Liver (tissue), 3 donors: ENCODE results near the gene INTS6L.

ENCODE experiments used
- CTCF ChIP-seq: fragments of 150-350 bp; IDR thresholded peaks from 2 replicates; pipeline ENCODE4 v1.5.1; 2017; ENCODE audit warnings: improper control_type of control experiment, low read depth, low read length; ENCODE audit not compliant: missing input control
- FOXA1 ChIP-seq: IDR thresholded peaks from 2 replicates; pipeline ENCODE4 v1.6.1; 2016; ENCODE audit warnings: antibody characterized with exemption
- GABPA ChIP-seq, 2 donors: IDR thresholded peaks in 1 of 2; conservative IDR thresholded peaks in 1 of 2; 2 replicates each; pipeline ENCODE4 v1.6.1; 2016; ENCODE audit warnings: antibody characterized with exemption in 2 of 2, mild to moderate bottlenecking in 1 of 2, moderate library complexity in 1 of 2
- JUND ChIP-seq, 2 donors: IDR thresholded peaks; 2 replicates each; pipeline ENCODE4 v1.6.1; 2016; ENCODE audit warnings: antibody characterized with exemption in 2 of 2
- MAX ChIP-seq: IDR thresholded peaks from 2 replicates; pipeline ENCODE4 v1.6.1; 2016; ENCODE audit warnings: antibody characterized with exemption
- RAD21 ChIP-seq, 2 donors: IDR thresholded peaks; 2 replicates each; pipeline ENCODE4 v1.6.1; 2016; ENCODE audit warnings: antibody characterized with exemption in 2 of 2, mild to moderate bottlenecking in 2 of 2
- REST ChIP-seq: IDR thresholded peaks from 2 replicates; pipeline ENCODE4 v1.6.1; 2016; ENCODE audit warnings: antibody characterized with exemption, mild to moderate bottlenecking
- RXRA ChIP-seq, 2 donors: IDR thresholded peaks; 2 replicates each; pipeline ENCODE4 v1.6.1; 2017 to 2018; ENCODE audit warnings: antibody characterized with exemption in 2 of 2, mild to moderate bottlenecking in 1 of 2
- TAF1 ChIP-seq: conservative IDR thresholded peaks from 2 replicates; pipeline ENCODE4 v1.6.1; 2016; ENCODE audit warnings: antibody characterized with exemption, mild to moderate bottlenecking
- YY1 ChIP-seq: IDR thresholded peaks from 2 replicates; pipeline ENCODE4 v1.6.1; 2016; ENCODE audit warnings: antibody characterized with exemption, mild to moderate bottlenecking
- ZBTB33 ChIP-seq: IDR thresholded peaks from 2 replicates; pipeline ENCODE4 v1.6.1; 2016; ENCODE audit warnings: antibody characterized with exemption
- donor health status: healthy.
- donor health status: healthy.

- TF ChIP-seq TAF1 (no peak), CTCF (no peak), MAX (no peak), GABPA (IDR thresholded peaks at IDR 0.05 in 1 of 2, conservative IDR thresholded peaks at IDR 0.05 in 1 of 2) (no peak), YY1 (no peak), RAD21 (IDR thresholded peaks at IDR 0.05) (no peak), JUND (IDR thresholded peaks at IDR 0.05) (no peak), ZBTB33 (no peak), FOXA1 (no peak), REST (no peak), RXRA (IDR thresholded peaks at IDR 0.05) (no peak)
These were observed 22.2 kb upstream of the INTS6L start for GRCh38 chrX:135498236-135498635.
